Activated naive CD8-positive, alpha-beta T cell treated with anti-CD3 and anti-CD28 coated beads for 36 hours (primary cell): Measurements from ENCODE around the gene DCLRE1A. TPM values are rescaled to one million over a fixed set of nuclear protein-coding genes. Genes with fewer than 3 reads are reported as not detected.
"Not testable (repeated sequence)": the region's sequence is repeated elsewhere in the genome, so short reads cannot be mapped to it uniquely, and the experiment has no call there.

Experiments
- DNase-seq: peaks from one replicate; pipeline ENCODE4 v3.0.0; 2021
- H3K27ac Mint-ChIP-seq: one replicate; pipeline ENCODE4 v1.8.0; 2022; ENCODE audit warnings: mild to moderate bottlenecking, moderate library complexity, mixed read lengths
- H3K27me3 Mint-ChIP-seq: one replicate; pipeline ENCODE4 v1.8.0; 2022; ENCODE audit warnings: mild to moderate bottlenecking, mixed read lengths
- H3K36me3 Mint-ChIP-seq: one replicate; pipeline ENCODE4 v1.8.0; 2021; ENCODE audit warnings: mild to moderate bottlenecking, mixed read lengths
- H3K4me1 Mint-ChIP-seq: one replicate; pipeline ENCODE4 v1.8.0; 2021; ENCODE audit warnings: mixed read lengths
- H3K4me3 Mint-ChIP-seq: one replicate; pipeline ENCODE4 v1.8.0; 2022; ENCODE audit warnings: mild to moderate bottlenecking, moderate library complexity, mixed read lengths
- H3K9me3 Mint-ChIP-seq: one replicate; pipeline ENCODE4 v1.8.0; 2022; ENCODE audit warnings: mixed read lengths
- total RNA-seq, 2 experiments: library from RNA; stranded (reverse); gene quantifications; one replicate each; pipeline ENCODE4 v1.2.3, GENCODE V29; 2021

The DCLRE1A gene
- total RNA-seq, 2 experiments from 2014 or later: 17.4 to 19.0 TPM

DNA sequence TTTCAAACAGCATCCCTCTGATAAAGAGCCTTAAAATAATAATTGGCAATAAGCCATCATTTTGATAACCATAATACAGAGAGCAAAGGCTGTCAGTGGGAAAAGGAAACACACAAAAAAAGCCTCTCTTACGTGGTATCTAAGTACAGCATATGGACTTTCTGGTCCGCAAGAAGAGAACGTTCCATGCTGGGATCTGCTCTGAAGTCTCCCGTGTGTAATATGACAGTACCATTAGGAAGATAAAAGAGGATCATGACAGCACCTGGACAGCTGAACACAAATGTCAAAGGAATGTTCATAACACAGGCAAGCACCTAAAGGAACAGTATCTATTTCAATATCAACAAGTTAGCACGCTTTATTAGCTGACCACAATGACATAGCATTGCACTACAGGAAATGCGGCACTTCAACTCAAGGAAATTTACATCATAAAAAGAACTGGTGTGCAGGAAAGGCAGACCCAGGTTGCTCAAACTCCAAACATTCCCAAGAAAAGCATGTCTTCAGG is 9.9 kb downstream of the DCLRE1A start:
- H3K9me3 Mint-ChIP-seq: no peaks in the 10 kb centered on the region
- DNase-seq: no peak
- H3K4me1 Mint-ChIP-seq: peaks cover 36% of the 10 kb centered on the region
- H3K27me3 Mint-ChIP-seq: no peaks in the 10 kb centered on the region
- no peak overlapping the region for H3K27ac Mint-ChIP-seq
- H3K4me3 Mint-ChIP-seq: no peak overlapping the region
- H3K36me3 Mint-ChIP-seq: peaks cover 30% of the 10 kb centered on the region

GRCh38 chr10:113842171-113842570 is 11.7 kb downstream of the DCLRE1A start:
- no peak overlapping the region for H3K4me3 Mint-ChIP-seq
- peaks cover 28% of the 10 kb centered on the region for H3K4me1 Mint-ChIP-seq
- DNase-seq: no peak
- no peaks in the 10 kb centered on the region for H3K27me3 Mint-ChIP-seq
- peak overlapping the region; percentile 20 for H3K27ac Mint-ChIP-seq
- no peaks in the 10 kb centered on the region for H3K9me3 Mint-ChIP-seq
- H3K36me3 Mint-ChIP-seq: peaks cover 26% of the 10 kb centered on the region

GRCh38 chr10:113828567-113828966 is 25.3 kb downstream of the DCLRE1A start:
- not testable (repeated sequence) for H3K4me1 Mint-ChIP-seq, H3K4me3 Mint-ChIP-seq, H3K27me3 Mint-ChIP-seq, DNase-seq, H3K27ac Mint-ChIP-seq, H3K9me3 Mint-ChIP-seq, H3K36me3 Mint-ChIP-seq

GRCh38 chr10:113825791-113826190 is 28.1 kb downstream of the DCLRE1A start:
- Mint-ChIP-seq H3K4me1 (no peaks in the 10 kb centered on the region), H3K36me3 (no peaks in the 10 kb centered on the region), H3K9me3 (no peaks in the 10 kb centered on the region), H3K27ac (no peak overlapping the region), H3K4me3 (no peak overlapping the region), H3K27me3 (no peaks in the 10 kb centered on the region)
- DNase-seq: no peak

GRCh38 chr10:113823389-113823788 is 30.5 kb downstream of the DCLRE1A start:
- Mint-ChIP-seq H3K27me3 (no peaks in the 10 kb centered on the region), H3K36me3 (no peaks in the 10 kb centered on the region), H3K27ac (no peak overlapping the region), H3K4me3 (no peak overlapping the region), H3K4me1 (no peaks in the 10 kb centered on the region), H3K9me3 (no peaks in the 10 kb centered on the region)
- DNase-seq: no peak

DNA sequence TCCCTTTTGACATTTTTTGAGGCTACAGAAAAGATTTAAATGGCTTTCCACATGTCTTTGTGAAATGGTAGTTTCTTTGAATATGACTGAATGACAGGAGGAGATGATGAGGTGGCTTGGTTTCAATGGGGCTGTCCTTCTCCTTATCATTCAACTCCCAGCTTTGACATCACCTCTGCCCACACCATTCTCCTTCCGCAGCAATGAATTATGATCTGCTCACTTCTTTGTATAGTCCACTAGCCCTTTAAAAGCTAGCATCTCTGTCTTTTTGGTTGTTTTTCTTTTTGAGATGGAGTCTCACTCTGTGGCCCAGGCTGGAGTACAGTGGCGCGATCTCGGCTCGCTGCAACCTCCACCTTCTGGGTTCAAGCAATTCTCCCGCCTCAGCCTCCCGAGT is 31.7 kb downstream of the DCLRE1A start:
- H3K4me3 Mint-ChIP-seq: no peak overlapping the region
- H3K27ac Mint-ChIP-seq: no peak overlapping the region
- H3K9me3 Mint-ChIP-seq: no peaks in the 10 kb centered on the region
- H3K27me3 Mint-ChIP-seq: no peaks in the 10 kb centered on the region
- H3K4me1 Mint-ChIP-seq: no peaks in the 10 kb centered on the region
- H3K36me3 Mint-ChIP-seq: no peaks in the 10 kb centered on the region
- DNase-seq: no peak

DNA sequence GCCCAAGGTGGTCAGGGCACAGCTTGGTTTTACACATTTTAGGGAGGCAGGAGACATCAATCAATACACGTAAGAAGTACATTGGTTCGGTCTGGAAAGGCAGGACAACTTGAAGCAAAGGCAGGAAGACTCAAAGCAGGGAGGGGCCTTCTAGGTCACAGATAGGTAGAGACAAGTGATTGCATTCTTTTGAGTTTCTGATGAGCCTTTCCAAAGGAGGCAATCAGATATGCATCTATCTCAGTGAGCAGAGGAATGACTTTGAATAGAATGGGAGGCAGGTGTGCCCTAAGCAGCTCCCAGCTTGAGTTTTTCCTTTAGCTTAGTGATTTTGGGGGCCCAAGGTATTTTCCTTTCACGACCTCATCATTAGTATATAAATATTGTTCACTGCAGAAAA is 32.6 kb downstream of the DCLRE1A start:
- not testable (repeated sequence) for H3K9me3 Mint-ChIP-seq, H3K36me3 Mint-ChIP-seq, H3K27ac Mint-ChIP-seq, H3K27me3 Mint-ChIP-seq, H3K4me3 Mint-ChIP-seq, H3K4me1 Mint-ChIP-seq, DNase-seq

DNA sequence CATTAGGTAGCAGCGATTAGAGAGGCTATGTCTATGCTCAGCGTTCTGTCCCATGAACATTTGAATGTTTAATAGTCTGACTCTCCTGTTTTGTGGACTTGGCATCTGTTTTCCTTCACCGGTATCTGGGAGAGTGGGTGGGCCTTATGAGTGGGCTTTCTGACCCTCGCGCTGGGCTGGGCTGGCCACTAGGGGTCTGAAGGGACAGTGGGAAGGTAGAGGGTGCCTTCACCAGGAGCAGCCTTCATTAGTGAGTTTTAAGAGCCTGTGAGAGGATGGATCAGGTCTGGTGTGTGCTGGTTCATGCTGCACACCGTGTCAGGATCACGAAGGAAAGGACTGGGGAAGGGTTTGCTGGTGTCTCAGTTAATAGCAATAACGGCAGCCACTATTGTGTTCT is 33.4 kb downstream of the DCLRE1A start:
- Mint-ChIP-seq H3K36me3 (no peaks in the 10 kb centered on the region), H3K27me3 (no peaks in the 10 kb centered on the region), H3K4me1 (no peaks in the 10 kb centered on the region), H3K9me3 (no peaks in the 10 kb centered on the region), H3K27ac (no peak overlapping the region), H3K4me3 (no peak overlapping the region)
- no peak for DNase-seq

- no peaks in the 10 kb centered on the region for H3K4me1 Mint-ChIP-seq
- no peak overlapping the region for H3K27ac Mint-ChIP-seq
Observed at GRCh38 chr10:113819989-113820388, 33.9 kb downstream of the DCLRE1A start.

GRCh38 chr10:113814700-113815099 is 39.2 kb downstream of the DCLRE1A start:
- H3K27ac Mint-ChIP-seq, H3K4me3 Mint-ChIP-seq, DNase-seq, H3K36me3 Mint-ChIP-seq, H3K4me1 Mint-ChIP-seq, H3K9me3 Mint-ChIP-seq: not testable (repeated sequence)
- H3K27me3 Mint-ChIP-seq: peaks cover 14% of the 10 kb centered on the region

More at GRCh38 chr10:113819989-113820388, 33.9 kb downstream of the DCLRE1A start:
- no peak for DNase-seq
- Mint-ChIP-seq H3K36me3 (no peaks in the 10 kb centered on the region), H3K27me3 (no peaks in the 10 kb centered on the region), H3K4me3 (no peak overlapping the region), H3K9me3 (no peaks in the 10 kb centered on the region)

GRCh38 chr10:113808168-113808567 is 45.7 kb downstream of the DCLRE1A start:
- Mint-ChIP-seq H3K36me3 (no peaks in the 10 kb centered on the region), H3K9me3 (peaks cover 1% of the 10 kb centered on the region), H3K4me3 (no peak overlapping the region), H3K27me3 (peaks cover 36% of the 10 kb centered on the region), H3K27ac (no peak overlapping the region), H3K4me1 (no peaks in the 10 kb centered on the region)
- no peak for DNase-seq

DNA sequence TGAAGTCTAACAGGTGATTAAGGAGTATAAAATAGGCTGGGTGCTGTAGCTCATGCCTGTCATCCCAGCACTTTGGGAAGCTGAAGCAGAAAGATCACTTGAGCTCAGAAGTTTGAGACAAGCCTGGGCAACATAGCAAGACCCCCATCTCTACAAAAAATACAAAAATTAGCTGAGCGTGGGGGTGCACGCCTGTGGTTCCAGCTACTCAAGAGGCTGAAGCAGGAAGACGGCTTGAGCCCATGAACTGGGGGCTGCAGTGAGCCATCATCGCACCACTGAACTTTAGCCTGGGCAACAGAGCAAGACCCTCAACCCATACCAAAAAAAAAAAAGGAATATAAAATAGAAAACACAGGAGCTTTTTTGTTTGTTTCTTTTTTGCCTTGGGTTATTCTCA is 47.4 kb downstream of the DCLRE1A start:
- Mint-ChIP-seq H3K9me3 (no peaks in the 10 kb centered on the region), H3K36me3 (no peaks in the 10 kb centered on the region), H3K4me1 (no peaks in the 10 kb centered on the region), H3K4me3 (no peak overlapping the region), H3K27ac (no peak overlapping the region), H3K27me3 (peaks cover 23% of the 10 kb centered on the region)
- DNase-seq: no peak

DNA sequence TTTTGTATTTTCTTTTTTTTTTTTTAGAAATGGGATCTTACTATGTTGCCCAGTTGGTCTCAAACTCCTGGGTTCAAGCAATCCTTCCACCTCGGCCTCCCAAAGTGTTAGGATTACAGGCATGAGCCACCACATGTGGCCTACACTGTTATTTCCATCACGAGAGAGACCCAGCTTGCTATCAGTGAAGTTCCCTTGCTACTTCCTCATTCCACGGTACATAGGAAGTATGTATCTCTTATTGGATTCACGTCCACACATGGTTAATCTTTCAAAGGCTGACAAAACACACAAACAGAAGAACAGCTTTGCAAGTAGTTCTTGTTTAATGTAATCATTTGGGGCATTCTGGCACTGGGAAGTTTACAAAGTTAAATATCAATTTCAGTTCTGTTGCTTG is 50.9 kb downstream of the DCLRE1A start:
- Mint-ChIP-seq H3K4me3 (no peak overlapping the region), H3K4me1 (peaks cover 4% of the 10 kb centered on the region), H3K9me3 (no peaks in the 10 kb centered on the region), H3K27me3 (peaks cover 23% of the 10 kb centered on the region), H3K36me3 (no peaks in the 10 kb centered on the region), H3K27ac (no peak overlapping the region)
- no peak for DNase-seq

- H3K4me3 Mint-ChIP-seq: no peak overlapping the region
- H3K27me3 Mint-ChIP-seq: peaks cover 31% of the 10 kb centered on the region
- no peak for DNase-seq
Observed at GRCh38 chr10:113801569-113801968, 52.3 kb downstream of the DCLRE1A start.

GRCh38 chr10:113791691-113792090 is 62.2 kb downstream of the DCLRE1A start:
- no peaks in the 10 kb centered on the region for H3K9me3 Mint-ChIP-seq
- H3K36me3 Mint-ChIP-seq: no peaks in the 10 kb centered on the region
- no peak for DNase-seq
- no peak overlapping the region for H3K4me3 Mint-ChIP-seq
- H3K27me3 Mint-ChIP-seq: peaks cover 32% of the 10 kb centered on the region
- H3K4me1 Mint-ChIP-seq: no peaks in the 10 kb centered on the region
- no peak overlapping the region for H3K27ac Mint-ChIP-seq

More at GRCh38 chr10:113801569-113801968, 52.3 kb downstream of the DCLRE1A start:
- H3K4me1 Mint-ChIP-seq: peaks cover 4% of the 10 kb centered on the region
- no peaks in the 10 kb centered on the region for H3K9me3 Mint-ChIP-seq
- H3K36me3 Mint-ChIP-seq: no peaks in the 10 kb centered on the region
- H3K27ac Mint-ChIP-seq: no peak overlapping the region

GRCh38 chr10:113788604-113789083 is 65.2 kb downstream of the DCLRE1A start:
- no peak for DNase-seq
- Mint-ChIP-seq H3K27me3 (peaks cover 5% of the 10 kb centered on the region), H3K4me3 (no peak overlapping the region), H3K27ac (no peak overlapping the region), H3K9me3 (no peaks in the 10 kb centered on the region), H3K4me1 (no peaks in the 10 kb centered on the region), H3K36me3 (no peaks in the 10 kb centered on the region)
